Measurements from ENCODE around the gene NAT16.

DNA sequence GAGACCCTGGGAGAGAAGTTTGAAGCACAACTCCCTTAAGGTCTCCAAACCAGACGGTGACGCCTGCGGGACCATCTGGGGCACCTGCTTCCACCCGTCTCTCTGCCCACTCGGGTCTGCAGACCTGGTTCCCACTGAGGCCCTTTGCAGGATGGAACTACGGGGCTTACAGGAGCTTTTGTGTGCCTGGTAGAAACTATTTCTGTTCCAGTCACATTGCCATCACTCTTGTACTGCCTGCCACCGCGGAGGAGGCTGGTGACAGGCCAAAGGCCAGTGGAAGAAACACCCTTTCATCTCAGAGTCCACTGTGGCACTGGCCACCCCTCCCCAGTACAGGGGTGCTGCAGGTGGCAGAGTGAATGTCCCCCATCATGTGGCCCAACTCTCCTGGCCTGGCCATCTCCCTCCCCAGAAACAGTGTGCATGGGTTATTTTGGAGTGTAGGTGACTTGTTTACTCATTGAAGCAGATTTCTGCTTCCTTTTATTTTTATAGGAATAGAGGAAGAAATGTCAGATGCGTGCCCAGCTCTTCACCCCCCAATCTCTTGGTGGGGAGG, 42.4 kb downstream of the NAT16 start:
- TF ChIP-seq, protein P1, sequence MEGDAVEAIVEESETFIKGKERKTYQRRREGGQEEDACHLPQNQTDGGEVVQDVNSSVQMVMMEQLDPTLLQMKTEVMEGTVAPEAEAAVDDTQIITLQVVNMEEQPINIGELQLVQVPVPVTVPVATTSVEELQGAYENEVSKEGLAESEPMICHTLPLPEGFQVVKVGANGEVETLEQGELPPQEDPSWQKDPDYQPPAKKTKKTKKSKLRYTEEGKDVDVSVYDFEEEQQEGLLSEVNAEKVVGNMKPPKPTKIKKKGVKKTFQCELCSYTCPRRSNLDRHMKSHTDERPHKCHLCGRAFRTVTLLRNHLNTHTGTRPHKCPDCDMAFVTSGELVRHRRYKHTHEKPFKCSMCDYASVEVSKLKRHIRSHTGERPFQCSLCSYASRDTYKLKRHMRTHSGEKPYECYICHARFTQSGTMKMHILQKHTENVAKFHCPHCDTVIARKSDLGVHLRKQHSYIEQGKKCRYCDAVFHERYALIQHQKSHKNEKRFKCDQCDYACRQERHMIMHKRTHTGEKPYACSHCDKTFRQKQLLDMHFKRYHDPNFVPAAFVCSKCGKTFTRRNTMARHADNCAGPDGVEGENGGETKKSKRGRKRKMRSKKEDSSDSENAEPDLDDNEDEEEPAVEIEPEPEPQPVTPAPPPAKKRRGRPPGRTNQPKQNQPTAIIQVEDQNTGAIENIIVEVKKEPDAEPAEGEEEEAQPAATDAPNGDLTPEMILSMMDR (IDR thresholded peaks at IDR 0.05; ENCODE audit: insufficient read depth, low read length), result no peak
- no peak for TF ChIP-seq POLR2AphosphoS5 (IDR thresholded peaks at IDR 0.05; ENCODE audit: low read depth)
